HepG2 (cell line): ENCODE measurements around the gene DENND2D. TPM values are rescaled to one million over a fixed set of nuclear protein-coding genes. Genes with fewer than 3 reads are reported as not detected.

ENCODE experiments used
- ATAC-seq: fragments of 200-7000 bp; cut with Tn5 transposase; 3 replicates; pipeline ENCODE4 v1.9.1; 2020; ENCODE audit warnings: mild to moderate bottlenecking, moderate library complexity
- BruUV-seq: library from RNA; stranded (reverse); fragments of 400-500 nt; replicated peaks from 2 replicates; lab custom pipeline; 2021; lab: Mats Ljungman, UMichigan
- CTCF ChIA-PET: fragments of 300-600 bp; formaldehyde crosslinking; extraction: SDS; loops from one replicate; lab custom pipeline; 2021; ENCODE audit warnings: low total read pairs, inconsistent platforms, low intra/inter-chr PET ratio; lab: Yijun Ruan, JAX
- POLR2A ChIA-PET: fragments of 350-600 bp; sonication (Branson Sonifier 250); formaldehyde crosslinking; loops from one replicate; lab custom pipeline; 2020; ENCODE audit warnings: antibody characterized with exemption, inconsistent platforms; lab: Yijun Ruan, JAX
- DNase-seq: peaks from one replicate; pipeline ENCODE4 v3.0.0-alpha.2; 2015; ENCODE audit warnings: low spot score
- FAIRE-seq: peaks from 3 replicates; lab custom pipeline; 2011; peaks lifted over from hg19 to GRCh38; lab: Jason Lieb, UNC
- H2AFZ ChIP-seq: one replicate; pipeline ENCODE4 v1.6.1; 2011; ENCODE audit warnings: low read length, inconsistent platforms
- H3K27ac ChIP-seq: fragments of 300-600 bp; 3 replicates; pipeline ENCODE4 v1.8.0; 2011; ENCODE audit warnings: mixed run types, mild to moderate bottlenecking, mixed read lengths, low read length, inconsistent platforms; ENCODE audit not compliant: insufficient read depth; ENCODE audit errors: extremely low read length
- H3K27me3 ChIP-seq, 2 experiments: fragments of 200-600 bp in 1 of 2; 2 replicates in 1 of 2; 3 replicates in 1 of 2; pipeline versions ENCODE4 v1.6.0 to v1.8.0; 2011; ENCODE audit warnings: low read length in 2 of 2, mild to moderate bottlenecking in 2 of 2, moderate library complexity in 2 of 2, inconsistent platforms in 1 of 2; ENCODE audit not compliant: insufficient read depth in 2 of 2, control insufficient read depth in 1 of 2
- H3K36me3 ChIP-seq, 2 experiments: fragments of 200-600 bp in 1 of 2; replicated peaks in 1 of 2; 2 replicates in 1 of 2; 3 replicates in 1 of 2; pipeline versions ENCODE4 v1.5.1 to v1.8.0; 2011; ENCODE audit warnings: low read length in 2 of 2, inconsistent platforms in 1 of 2; ENCODE audit not compliant: insufficient read depth in 2 of 2, control insufficient read depth in 1 of 2
- H3K4me1 ChIP-seq: 2 replicates; pipeline ENCODE4 v1.5.1; 2012; ENCODE audit warnings: low read length, inconsistent platforms; ENCODE audit not compliant: insufficient read depth
- H3K4me2 ChIP-seq: 2 replicates; pipeline ENCODE4 v1.6.0; 2011; ENCODE audit warnings: low read depth, low read length, inconsistent platforms
- H3K4me3 ChIP-seq, 3 experiments: fragments of 200-600 bp in 1 of 3; sonication (generic), shearing (Covaris generic) in 1 of 3; replicated peaks in 1 of 3; 2 replicates each; pipeline ENCODE4 v1.5.1; 2011 to 2016; ENCODE audit warnings: low read length in 3 of 3, inconsistent platforms in 2 of 3, low read depth in 2 of 3, mild to moderate bottlenecking in 2 of 3, control low read depth in 1 of 3, mixed read lengths in 1 of 3; ENCODE audit not compliant: insufficient read depth in 1 of 3
- H3K79me2 ChIP-seq: one replicate; pipeline ENCODE4 v1.6.1; 2011; ENCODE audit warnings: low read length, inconsistent platforms; ENCODE audit not compliant: insufficient read depth
- H3K9ac ChIP-seq: 2 replicates; pipeline ENCODE4 v1.6.0; 2011; ENCODE audit warnings: mild to moderate bottlenecking, low read depth, low read length, inconsistent platforms; ENCODE audit not compliant: insufficient read depth
- H3K9me3 ChIP-seq: 2 replicates; pipeline ENCODE4 v1.5.1; 2012; ENCODE audit warnings: mild to moderate bottlenecking, low read length
- H4K20me1 ChIP-seq: 2 replicates; pipeline ENCODE4 v1.6.0; 2011; ENCODE audit warnings: inconsistent platforms, mild to moderate bottlenecking, low read length, moderate library complexity; ENCODE audit not compliant: insufficient read depth
- BRD4 ChIP-seq: sonication (generic); formaldehyde crosslinking; IDR thresholded peaks from 2 replicates; pipeline ENCODE4 v1.4.0; 2020; ENCODE audit warnings: missing genetic modification reagents
- KDM5B ChIP-seq: sonication (generic); formaldehyde crosslinking; IDR thresholded peaks from 2 replicates; pipeline ENCODE4 v1.4.0; 2020; ENCODE audit warnings: missing genetic modification reagents, mild to moderate bottlenecking, borderline replicate concordance
- NONO ChIP-seq, 2 experiments: fragments of 450-650 bp in 1 of 2; sonication (generic) in 1 of 2; formaldehyde crosslinking in 1 of 2; IDR thresholded peaks in 1 of 2; conservative IDR thresholded peaks in 1 of 2; 2 replicates each; pipeline versions ENCODE4 v1.6.1 to v1.8.0; 2017 to 2022; ENCODE audit warnings: mild to moderate bottlenecking in 1 of 2, missing genetic modification reagents in 1 of 2, moderate library complexity in 1 of 2
- PCBP2 ChIP-seq: fragments of 200-400 bp; formaldehyde crosslinking; optimal IDR thresholded peaks from 2 replicates; pipeline ENCODE3; 2018; ENCODE audit warnings: low read length, low read depth; ENCODE audit not compliant: poor library complexity, severe bottlenecking
- RXRB ChIP-seq: IDR thresholded peaks from 2 replicates; pipeline ENCODE4 v1.6.1; 2016; ENCODE audit warnings: borderline replicate concordance, missing genetic modification reagents, missing compliant biosample characterization
- SCMH1 ChIP-seq: sonication (generic); formaldehyde crosslinking; IDR thresholded peaks from 2 replicates; pipeline ENCODE4 v1.9.0; 2021; ENCODE audit warnings: missing genetic modification reagents, mild to moderate bottlenecking, borderline replicate concordance
- TIGD3 ChIP-seq: sonication (generic); formaldehyde crosslinking; IDR thresholded peaks from 2 replicates; pipeline ENCODE4 v1.5.1; 2020; ENCODE audit warnings: mild to moderate bottlenecking, missing genetic modification reagents, borderline replicate concordance
- ZBTB14 ChIP-seq: sonication (generic); formaldehyde crosslinking; IDR thresholded peaks from 2 replicates; pipeline ENCODE4 v1.4.0; 2020; ENCODE audit warnings: missing genetic modification reagents
- ZFP41 ChIP-seq: sonication (generic); formaldehyde crosslinking; IDR thresholded peaks from 2 replicates; pipeline ENCODE4 v1.4.0; 2020; ENCODE audit warnings: mild to moderate bottlenecking, missing genetic modification reagents, borderline replicate concordance
- ZNF530 ChIP-seq: sonication (generic); formaldehyde crosslinking; IDR thresholded peaks from 2 replicates; pipeline ENCODE4 v1.5.0; 2020; ENCODE audit warnings: low read depth, mild to moderate bottlenecking, missing genetic modification reagents
- ZNF605 ChIP-seq: sonication (generic); formaldehyde crosslinking; IDR thresholded peaks from 2 replicates; pipeline ENCODE4 v1.8.0; 2022; ENCODE audit warnings: mild to moderate bottlenecking, missing genetic modification reagents
- WGBS: methylation state at CpG from one replicate; pipeline ENCODE4 v1.1.6; 2017; ENCODE audit warnings: low lambda C conversion rate; 5-methylcytosine and 5-hydroxymethylcytosine counted together
- in situ Hi-C: cut with HindIII; loops from 2 replicates; pipeline ENCODE4 v1.10.0; 2017; ENCODE audit warnings: low pct_unique_long_range_greater_than_20kb; ENCODE audit not compliant: extremely low pct_ligation_motif_present
- intact Hi-C: fragments of 100-400 bp; cut with micrococcal nuclease; formaldehyde crosslinking; loops from one replicate; pipeline ENCODE4 v1.10.0; 2022; ENCODE audit not compliant: unreplicated experiment
- polyA plus RNA-seq, 8 experiments: library from polyadenylated mRNA; depleted of rRNA in 3 of 8; stranded (reverse) in 7 of 8; unstranded in 1 of 8; fragments of >200 nt; fragmentation: Illumina TruSeq in 4 of 8; extraction: Trizol in 4 of 8; gene quantifications; 2 replicates each; pipeline versions ENCODE4 v1.2.1 to v1.2.3, GENCODE V29; 2011 to 2016; ENCODE audit warnings: low read depth in 4 of 8, missing spikeins in 1 of 8, mixed read lengths in 1 of 8; ENCODE audit not compliant: insufficient read depth in 1 of 8
- total RNA-seq, 5 experiments: library from RNA; depleted of rRNA; stranded (reverse); fragments of >200 nt; fragmentation: Illumina TruSeq; extraction: Trizol; gene quantifications; 2 replicates each; pipeline ENCODE4 v1.2.3, GENCODE V29; 2016; ENCODE audit warnings: low read depth in 1 of 5

The DENND2D gene
- total and polyA plus RNA-seq, 2 of the 13 experiments (the other 11 are each of a cell fraction or from before 2014, with no cell fraction given), result 0.04 TPM; not detected in 1

GRCh38 chr1:111204201-111204982 is 3.9 kb upstream of the DENND2D start:
- Histone ChIP-seq H3K36me3 (no peaks in the 10 kb centered on the region), H3K4me3 (no peak overlapping the region), H3K9me3 (no peaks in the 10 kb centered on the region), H3K27me3 (no peaks in the 10 kb centered on the region), H3K4me1 (peaks cover 57% of the 10 kb centered on the region), H3K9ac (no peak overlapping the region), H3K27ac (no peak overlapping the region), H3K4me2 (no peak overlapping the region), H2AFZ (no peak overlapping the region), H4K20me1 (no peaks in the 10 kb centered on the region), H3K79me2 (no peaks in the 10 kb centered on the region)
- FAIRE-seq, result no peak
- POLR2A ChIA-PET, result no interaction called here
- DNase-seq, result no peak
- no TSS peak for BruUV-seq
- intact Hi-C loops, result no loop called here
- CTCF ChIA-PET, result no interaction called here
- in situ Hi-C loops, result no loop called here
- TF ChIP-seq NONO (IDR thresholded peaks at IDR 0.05) (no peak), NONO (CRISPR knock-in tag; conservative IDR thresholded peaks at IDR 0.05) (no peak), KDM5B (no peak), ZNF605 (CRISPR knock-in tag) (no peak), BRD4 (CRISPR knock-in tag) (no peak), RXRB (CRISPR knock-in tag) (no peak), SCMH1 (CRISPR knock-in tag) (no peak), ZNF530 (CRISPR knock-in tag) (no peak), TIGD3 (no peak), PCBP2 (no peak), ZFP41 (CRISPR knock-in tag) (no peak), ZBTB14 (CRISPR knock-in tag) (no peak)
- ATAC-seq, result no peak
- WGBS, result 91% methylated on average over 51 of the region's 61 CpGs
